RWPE1 (cell line): ENCODE data around the gene VPS8.

Experiments used
- CTCF ChIA-PET: fragments of 350-600 bp; sonication (Branson Sonifier 250); formaldehyde crosslinking; extraction: SDS; loops from one replicate; lab custom pipeline; 2021; lab: Yijun Ruan, JAX
- POLR2A ChIA-PET: fragments of 400-600 bp; formaldehyde crosslinking; extraction: SDS; loops from one replicate; lab custom pipeline; 2020; ENCODE audit warnings: antibody characterized with exemption; ENCODE audit not compliant: low non-redundant PET; lab: Yijun Ruan, JAX
- DNase-seq: peaks from one replicate; pipeline ENCODE4 v3.0.0; 2012; ENCODE audit warnings: low spot score
- H3K27ac ChIP-seq: fragments of 450-650 bp; 2 replicates; pipeline ENCODE4 v1.5.1; 2017
- TF ChIP-seq, protein P1 (sequence below): fragments of 450-650 bp; conservative IDR thresholded peaks from 2 replicates; pipeline ENCODE4 v1.5.1; 2017; ENCODE audit warnings: low read depth, mild to moderate bottlenecking

Gene VPS8

DNA sequence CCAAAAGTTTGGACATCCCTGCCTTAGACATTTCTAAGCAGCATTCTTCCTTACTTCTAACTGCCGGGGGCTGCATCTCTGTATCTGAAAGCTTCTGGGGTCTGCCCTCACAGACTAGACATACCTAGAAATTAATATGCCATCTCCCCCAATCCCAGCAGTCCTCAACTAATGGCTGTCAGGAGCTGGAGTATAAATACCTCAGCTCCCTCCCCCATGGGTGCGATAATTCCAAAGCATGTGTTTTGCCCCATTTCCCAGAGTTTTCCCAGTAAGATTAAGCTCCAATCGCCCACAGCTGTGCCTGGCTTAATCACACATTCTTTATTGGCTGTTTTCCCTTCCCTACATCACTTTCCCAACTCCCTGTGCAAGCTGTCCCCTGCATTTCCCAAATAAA is 13.8 kb upstream of the VPS8 start:
- DNase-seq: no peak
- ChIA-PET POLR2A (no interaction called here), CTCF (interaction anchor here (1.5 kb wide), 1 partner anchor 237 kb away, joined by 4 read pairs; the partner anchor contains the start of gene EPHB3)
- H3K27ac ChIP-seq: no peak overlapping the region
- TF ChIP-seq, protein P1, sequence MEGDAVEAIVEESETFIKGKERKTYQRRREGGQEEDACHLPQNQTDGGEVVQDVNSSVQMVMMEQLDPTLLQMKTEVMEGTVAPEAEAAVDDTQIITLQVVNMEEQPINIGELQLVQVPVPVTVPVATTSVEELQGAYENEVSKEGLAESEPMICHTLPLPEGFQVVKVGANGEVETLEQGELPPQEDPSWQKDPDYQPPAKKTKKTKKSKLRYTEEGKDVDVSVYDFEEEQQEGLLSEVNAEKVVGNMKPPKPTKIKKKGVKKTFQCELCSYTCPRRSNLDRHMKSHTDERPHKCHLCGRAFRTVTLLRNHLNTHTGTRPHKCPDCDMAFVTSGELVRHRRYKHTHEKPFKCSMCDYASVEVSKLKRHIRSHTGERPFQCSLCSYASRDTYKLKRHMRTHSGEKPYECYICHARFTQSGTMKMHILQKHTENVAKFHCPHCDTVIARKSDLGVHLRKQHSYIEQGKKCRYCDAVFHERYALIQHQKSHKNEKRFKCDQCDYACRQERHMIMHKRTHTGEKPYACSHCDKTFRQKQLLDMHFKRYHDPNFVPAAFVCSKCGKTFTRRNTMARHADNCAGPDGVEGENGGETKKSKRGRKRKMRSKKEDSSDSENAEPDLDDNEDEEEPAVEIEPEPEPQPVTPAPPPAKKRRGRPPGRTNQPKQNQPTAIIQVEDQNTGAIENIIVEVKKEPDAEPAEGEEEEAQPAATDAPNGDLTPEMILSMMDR: no peak

- CTCF ChIA-PET: interaction anchor here (0.7 to 2.1 kb wide), 2 partner anchors 239 to 382 kb away, joined by 5 to 10 read pairs; partner anchors contain the start of gene EPHB3
- TF ChIP-seq, protein P1: no peak
- no peak overlapping the region for H3K27ac ChIP-seq
- DNase-seq: no peak
- POLR2A ChIA-PET: no interaction called here
Observed at GRCh38 chr3:184800349-184800930, 11.5 kb upstream of the VPS8 start.

DNA sequence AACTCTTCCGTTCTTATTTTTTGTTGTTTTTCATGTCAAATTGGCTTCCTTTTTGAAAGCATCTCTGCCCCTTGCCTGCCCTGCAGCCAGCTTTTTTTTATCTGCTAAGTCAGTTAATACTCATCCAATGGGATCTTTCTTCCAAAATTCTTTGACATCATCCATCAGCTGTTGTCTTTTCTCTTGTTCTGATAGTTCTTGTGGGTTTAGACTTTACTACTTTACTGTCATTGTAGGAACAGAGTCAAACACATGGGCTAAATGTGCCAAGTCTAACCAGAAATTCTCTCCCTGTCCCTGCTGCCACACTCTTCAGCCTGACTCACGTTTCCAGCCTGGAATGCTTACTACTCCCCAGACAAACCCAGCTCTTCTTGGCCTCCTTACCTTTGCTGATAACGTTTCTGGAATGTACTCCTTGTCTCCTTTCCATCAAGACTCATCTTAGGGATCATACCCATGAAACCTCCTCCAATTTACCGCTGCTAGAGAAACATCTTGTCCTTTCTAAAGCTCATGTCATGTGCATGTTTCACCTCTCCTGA is 10.7 kb upstream of the VPS8 start:
- TF ChIP-seq, protein P1: no peak
- CTCF ChIA-PET: interaction anchor here (0.6 to 2.1 kb wide), 4 partner anchors 29 to 383 kb away, joined by 3 to 10 read pairs (median 4); partner anchors contain the start of gene EPHB3
- no peak overlapping the region for H3K27ac ChIP-seq
- POLR2A ChIA-PET: no interaction called here
- no peak for DNase-seq

- no peak for DNase-seq
- CTCF ChIA-PET: interaction anchor here (0.6 to 2.1 kb wide), 3 partner anchors 28 to 241 kb away, joined by 3 to 10 read pairs (median 3); partner anchors contain the start of gene EPHB3
- TF ChIP-seq, protein P1: no peak
- POLR2A ChIA-PET: no interaction called here
- no peak overlapping the region for H3K27ac ChIP-seq
Observed at GRCh38 chr3:184802150-184802549, 9.8 kb upstream of the VPS8 start.

DNA sequence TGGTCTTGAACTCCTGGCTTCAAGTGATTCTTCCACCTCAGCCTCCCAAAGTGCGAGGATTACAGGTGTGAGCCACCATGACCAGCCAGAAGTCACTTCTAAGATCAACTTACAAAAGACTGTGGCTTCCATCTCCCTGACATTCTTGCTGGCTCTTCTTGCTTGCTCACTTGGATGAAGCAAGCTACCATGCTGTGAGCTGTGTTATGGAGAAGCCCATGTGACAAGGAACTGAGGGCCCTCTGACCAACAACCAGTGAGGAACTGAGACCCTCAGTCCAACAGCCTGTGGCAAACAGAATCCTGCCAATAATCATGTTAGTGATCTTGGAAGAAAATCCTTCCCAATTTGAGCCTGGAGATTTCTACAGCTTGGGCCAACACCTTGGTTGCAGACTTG is 7.2 kb upstream of the VPS8 start:
- H3K27ac ChIP-seq: no peak overlapping the region
- ChIA-PET POLR2A (no interaction called here), CTCF (interaction anchor here (1.2 kb wide), 1 partner anchor 16 kb away, joined by 3 read pairs; no protein-coding TSS in a partner anchor)
- TF ChIP-seq, protein P1: no peak
- no peak for DNase-seq

DNA sequence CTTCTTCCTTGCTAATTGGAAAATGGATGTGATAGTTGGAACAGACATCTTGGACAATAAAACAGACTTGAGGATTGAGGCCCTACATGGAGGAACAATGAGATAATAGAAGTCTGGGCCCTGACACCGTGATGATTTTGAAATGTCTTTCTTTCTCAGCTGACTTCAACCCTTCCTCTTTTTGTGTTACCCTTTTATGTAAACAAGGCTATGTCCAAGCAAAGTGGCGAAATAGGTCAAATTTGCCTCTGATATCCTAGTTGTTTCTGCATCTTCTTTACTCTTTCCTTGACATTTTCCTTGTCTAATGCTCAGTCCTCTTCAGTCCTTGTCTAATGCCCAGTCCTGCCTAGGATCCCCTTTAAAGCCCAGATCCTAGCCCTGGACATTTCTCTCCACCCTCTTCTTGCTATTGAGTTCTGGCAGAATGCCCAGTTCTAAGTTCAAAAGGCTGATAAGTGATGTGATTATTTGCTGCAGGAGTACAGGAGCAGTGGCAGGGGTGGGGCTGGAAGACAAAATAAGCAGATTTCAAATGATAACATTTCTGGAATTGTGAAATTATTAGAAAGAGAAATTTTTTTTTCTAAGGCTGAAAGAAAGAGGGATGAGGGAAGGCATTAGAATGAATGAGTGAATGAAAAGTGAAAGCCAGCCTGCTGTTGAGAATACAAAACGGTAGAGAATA is 6.5 kb upstream of the VPS8 start:
- H3K27ac ChIP-seq: no peak overlapping the region
- TF ChIP-seq, protein P1: no peak
- ChIA-PET POLR2A (no interaction called here), CTCF (interaction anchor here (0.6 kb wide), 1 partner anchor 563 kb away, joined by 3 read pairs; no protein-coding TSS in a partner anchor)
- no peak for DNase-seq
